BE2C (cell line): ENCODE results near the gene MAPKAP1.
A peak's percentile ranks its signal among the peaks of the same experiment; 100 is the strongest.

Experiments used
- DNase-seq: peaks from one replicate; pipeline ENCODE4 v3.0.0-alpha.2; 2020
- H3K27me3 ChIP-seq: fragments of 250-450 bp; sonication (Bioruptor Pico); 2 replicates; pipeline ENCODE4 v1.5.1; 2020; ENCODE audit warnings: mild to moderate bottlenecking
- H3K36me3 ChIP-seq: fragments of 250-450 bp; sonication (Bioruptor Pico); 2 replicates; pipeline ENCODE4 v1.5.1; 2020; ENCODE audit warnings: mild to moderate bottlenecking
- H3K4me1 ChIP-seq: fragments of 250-450 bp; sonication (Bioruptor Pico); 2 replicates; pipeline ENCODE4 v1.5.1; 2020
- H3K4me3 ChIP-seq: 2 replicates; pipeline ENCODE4 v1.5.1; 2011; ENCODE audit warnings: low read depth, low read length
- H3K9me3 ChIP-seq: fragments of 250-450 bp; sonication (Bioruptor Pico); 2 replicates; pipeline ENCODE4 v1.5.1; 2020
- CTCF ChIP-seq: IDR thresholded peaks from 2 replicates; pipeline ENCODE4 v1.5.1; 2012; ENCODE audit warnings: mild to moderate bottlenecking, low read depth, low read length

The MAPKAP1 gene

DNA sequence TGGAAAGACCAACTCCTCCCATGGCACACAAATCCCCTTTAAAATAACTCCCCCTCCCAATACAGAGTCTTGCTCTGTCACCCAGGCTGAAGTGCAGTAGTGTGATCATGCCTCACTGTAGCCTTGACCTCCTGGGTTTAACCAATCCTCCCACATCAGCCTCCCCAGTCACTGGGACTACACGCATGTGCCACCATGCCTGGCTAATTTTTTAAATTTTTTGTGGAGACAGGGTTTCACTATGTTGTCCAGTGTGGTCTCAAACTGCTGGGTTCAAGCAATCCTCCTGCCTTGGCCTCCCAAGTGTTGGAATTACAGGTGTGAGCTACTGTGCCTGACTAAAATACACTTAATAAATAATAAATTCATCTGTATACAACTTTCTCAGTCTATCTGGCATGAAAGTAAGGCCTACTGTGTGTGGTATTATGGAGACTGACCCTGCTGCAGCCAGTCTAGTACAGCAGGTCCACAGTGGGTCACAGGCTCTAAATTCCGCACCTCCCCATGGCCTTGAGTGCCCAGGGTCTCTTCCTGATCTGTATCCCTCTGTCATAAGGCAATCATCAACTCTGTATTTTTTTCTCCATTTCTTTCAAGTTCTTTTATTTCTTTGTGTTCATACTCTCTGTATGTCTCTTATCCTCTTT, 169.4 kb downstream of the MAPKAP1 start:
- no peak overlapping the region for H3K4me3 ChIP-seq
- H3K36me3 ChIP-seq, result no peaks in the 10 kb centered on the region
- H3K27me3 ChIP-seq, result no peaks in the 10 kb centered on the region
- no peak for DNase-seq
- TF ChIP-seq CTCF, result no peak
- H3K9me3 ChIP-seq, result no peaks in the 10 kb centered on the region
- peaks cover 25% of the 10 kb centered on the region for H3K4me1 ChIP-seq

- Histone ChIP-seq H3K4me1 (peaks cover 19% of the 10 kb centered on the region), H3K4me3 (no peak overlapping the region), H3K36me3 (no peaks in the 10 kb centered on the region), H3K27me3 (no peaks in the 10 kb centered on the region), H3K9me3 (no peaks in the 10 kb centered on the region)
- no peak for DNase-seq
- no peak for TF ChIP-seq CTCF
Measured at GRCh38 chr9:125536776-125537175, 170.2 kb downstream of the MAPKAP1 start.

DNA sequence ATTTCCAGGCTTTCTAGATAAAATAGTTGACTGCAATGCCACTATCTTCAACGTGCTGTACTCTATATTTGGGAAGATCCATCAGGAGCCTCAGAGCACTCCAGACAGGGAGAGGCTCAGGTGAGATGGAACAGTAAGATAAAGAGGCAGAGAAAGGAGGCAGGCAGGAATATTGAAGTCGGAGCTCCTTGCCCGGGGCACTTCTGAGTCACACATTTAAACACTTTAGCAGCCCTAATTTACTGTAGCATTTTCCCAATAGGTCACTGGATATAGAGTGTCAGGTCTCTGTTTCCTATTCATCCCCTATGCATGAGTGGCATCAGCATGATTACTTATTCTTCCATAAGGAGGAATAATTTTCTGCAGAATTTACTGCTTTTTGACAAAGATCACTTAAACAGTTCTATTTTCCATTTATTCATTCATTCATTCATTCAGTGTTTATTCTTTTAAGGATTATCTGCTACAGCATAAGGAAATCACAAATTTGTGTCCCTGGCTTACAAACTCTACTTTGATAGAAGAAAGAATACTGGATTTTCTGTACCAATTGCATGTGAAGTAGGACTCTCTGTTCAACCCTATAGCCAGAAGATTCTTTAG, 170.7 kb downstream of the MAPKAP1 start:
- Histone ChIP-seq H3K4me3 (no peak overlapping the region), H3K9me3 (no peaks in the 10 kb centered on the region), H3K4me1 (peaks cover 14% of the 10 kb centered on the region), H3K27me3 (no peaks in the 10 kb centered on the region), H3K36me3 (no peaks in the 10 kb centered on the region)
- DNase-seq, result peak; percentile 27
- TF ChIP-seq CTCF, result no peak

- no peak for DNase-seq
- H3K4me1 ChIP-seq, result peaks cover 14% of the 10 kb centered on the region
- H3K36me3 ChIP-seq, result no peaks in the 10 kb centered on the region
- H3K27me3 ChIP-seq, result no peaks in the 10 kb centered on the region
- no peak for TF ChIP-seq CTCF
- H3K4me3 ChIP-seq, result no peak overlapping the region
- no peaks in the 10 kb centered on the region for H3K9me3 ChIP-seq
Measured at GRCh38 chr9:125534971-125535701, 171.9 kb downstream of the MAPKAP1 start.

DNA sequence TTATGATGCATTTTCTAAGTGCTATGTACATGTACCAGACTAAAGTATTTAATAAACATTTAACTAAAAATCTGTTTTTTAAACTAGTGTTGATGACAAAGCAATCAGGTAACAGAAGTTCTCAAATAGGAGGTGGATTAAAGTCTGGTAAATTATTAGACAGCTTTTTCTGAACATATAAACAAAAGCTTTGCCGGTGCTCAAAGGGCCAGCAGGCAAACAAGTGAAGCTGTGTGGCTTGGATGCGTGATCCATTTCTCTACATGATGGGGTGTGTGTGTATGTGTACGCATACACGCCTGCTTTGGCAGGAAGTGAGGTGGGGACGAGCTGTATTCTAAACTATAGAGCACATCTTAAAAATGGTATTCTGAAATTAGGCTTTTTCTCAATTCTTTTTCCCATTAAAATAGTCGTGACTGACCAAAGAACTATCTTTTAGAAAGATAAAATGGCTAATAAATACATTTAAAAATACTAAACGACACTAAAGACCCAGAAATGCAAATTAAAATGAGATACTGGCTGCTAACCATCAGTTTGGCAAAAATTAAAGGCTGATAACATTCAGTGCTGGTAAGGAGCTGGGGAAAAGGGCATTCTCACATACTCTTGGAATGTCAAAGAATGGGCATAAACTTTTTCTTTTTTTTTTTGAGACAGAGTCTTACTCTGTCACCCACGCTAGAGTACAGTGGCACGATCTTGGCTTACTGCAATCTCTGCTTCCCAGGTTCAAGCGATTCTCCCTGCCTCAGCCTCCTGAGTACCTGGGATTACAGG, 174.0 kb downstream of the MAPKAP1 start:
- no peaks in the 10 kb centered on the region for H3K36me3 ChIP-seq
- H3K27me3 ChIP-seq, result no peaks in the 10 kb centered on the region
- no peak overlapping the region for H3K4me3 ChIP-seq
- H3K4me1 ChIP-seq, result peaks cover 11% of the 10 kb centered on the region
- no peak for TF ChIP-seq CTCF
- no peak for DNase-seq
- no peaks in the 10 kb centered on the region for H3K9me3 ChIP-seq
